ENCODE measurements around the gene TRIO.

GRCh38 chr5:14462681-14463080 lies 319.5 kb downstream of the TRIO start:
- TF ChIP-seq CTCF (conservative IDR thresholded peaks at IDR 0.05; ENCODE audit: low read depth, low read length) (no peak), EZH2 (IDR thresholded peaks at IDR 0.05; ENCODE audit: borderline replicate concordance, low read depth, low read length, poor library complexity, severe bottlenecking) (no peak)

Data from A673 (cell line).